ENCODE measurements around the gene DENND1A.
A peak's percentile ranks its signal among the peaks of the same experiment; 100 is the strongest.
"Not testable (repeated sequence)": the region's sequence is repeated elsewhere in the genome, so short reads cannot be mapped to it uniquely, and the experiment has no call there.

The DENND1A gene

DNA sequence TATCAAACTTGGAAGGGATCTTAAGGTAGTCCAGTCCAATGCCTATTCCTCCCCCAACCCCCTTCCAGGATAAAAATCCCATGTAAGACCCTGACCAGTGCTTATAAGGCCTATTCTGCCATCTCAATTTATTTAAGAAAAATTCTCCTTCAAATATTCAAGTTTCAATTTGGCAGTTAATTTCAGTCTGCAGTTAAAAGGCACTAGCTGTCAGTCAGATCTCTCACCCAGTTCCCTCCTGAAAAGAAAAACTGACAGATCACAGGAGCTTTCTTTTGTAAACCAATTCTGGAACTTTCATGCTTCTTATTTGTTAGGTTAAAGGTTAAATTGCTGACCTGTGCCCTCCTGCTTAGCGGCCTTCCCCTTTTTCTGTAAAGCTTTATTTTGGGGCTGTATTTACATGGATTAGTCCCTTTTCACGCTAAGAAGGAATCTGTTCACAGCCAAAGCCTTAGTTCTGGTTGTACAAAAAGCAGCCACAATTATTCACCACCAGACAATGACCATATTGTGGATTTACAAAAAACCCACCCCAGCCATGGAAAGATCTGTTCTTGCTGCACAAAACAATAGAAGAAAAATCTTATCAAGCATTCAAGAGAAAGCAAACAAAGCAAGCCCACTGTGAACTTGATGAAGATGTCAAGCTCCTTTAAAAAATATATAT lies 68.7 kb downstream of the DENND1A start:
- DNase-seq = no peak

DNA sequence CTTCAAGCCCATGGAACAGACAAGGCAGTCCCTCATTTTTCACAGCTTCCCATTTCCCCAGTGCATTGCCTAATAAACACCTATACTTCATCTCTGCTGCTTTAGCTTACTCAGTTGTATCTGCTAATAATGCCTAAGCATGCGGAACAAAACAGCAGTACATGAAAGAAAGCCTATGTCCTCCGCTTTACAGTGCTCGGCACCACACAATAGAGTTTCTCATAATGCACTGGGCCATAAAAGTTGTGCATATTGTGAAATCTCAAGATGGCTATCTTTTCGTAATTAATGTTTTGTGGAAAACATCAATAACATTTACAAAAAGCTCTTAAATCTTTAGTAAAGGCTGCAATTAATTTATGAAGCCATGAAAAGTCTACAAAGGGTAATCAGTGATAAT lies 69.3 kb downstream of the DENND1A start:
- DNase-seq = peak; percentile 31 to 64

DNA sequence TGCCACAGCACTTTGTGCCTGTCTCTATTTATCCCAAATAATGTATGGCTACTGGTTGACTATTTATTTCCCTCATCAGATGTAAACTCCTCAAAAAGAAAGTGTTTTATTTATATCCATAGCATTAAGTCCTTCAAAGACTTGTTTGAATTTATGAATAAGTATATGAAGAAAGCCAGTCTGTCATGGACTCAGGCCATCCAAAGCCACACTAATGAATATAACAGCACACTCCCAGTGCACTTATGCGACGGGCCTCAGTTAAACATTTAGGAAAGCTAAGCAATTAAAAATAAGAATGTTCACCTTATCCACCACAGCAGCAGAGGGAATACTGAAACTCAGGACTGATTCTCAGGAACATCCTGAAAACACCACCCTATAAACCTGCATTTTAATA lies 77.5 kb downstream of the DENND1A start:
- DNase-seq = no peak

DNA sequence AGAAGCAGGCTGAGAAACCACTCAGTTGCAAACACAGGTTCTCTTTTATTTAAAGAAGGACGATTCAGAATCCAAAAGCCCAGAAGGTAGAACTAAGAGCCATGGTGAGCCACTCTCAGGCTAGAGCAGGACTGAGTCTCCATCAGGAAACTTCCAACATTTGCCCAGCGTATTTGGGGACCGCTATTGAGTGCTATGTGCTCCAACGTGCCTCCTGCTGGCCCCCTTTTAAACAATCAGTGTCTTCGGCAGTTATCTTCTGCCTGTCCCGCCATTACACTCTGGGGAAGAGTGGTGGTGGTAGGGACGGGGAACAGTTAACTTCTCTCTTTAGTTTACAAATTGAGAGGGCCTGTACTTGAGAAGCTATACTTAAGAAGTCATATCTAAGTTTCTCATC lies 78.1 kb downstream of the DENND1A start:
- no peak for DNase-seq

DNA sequence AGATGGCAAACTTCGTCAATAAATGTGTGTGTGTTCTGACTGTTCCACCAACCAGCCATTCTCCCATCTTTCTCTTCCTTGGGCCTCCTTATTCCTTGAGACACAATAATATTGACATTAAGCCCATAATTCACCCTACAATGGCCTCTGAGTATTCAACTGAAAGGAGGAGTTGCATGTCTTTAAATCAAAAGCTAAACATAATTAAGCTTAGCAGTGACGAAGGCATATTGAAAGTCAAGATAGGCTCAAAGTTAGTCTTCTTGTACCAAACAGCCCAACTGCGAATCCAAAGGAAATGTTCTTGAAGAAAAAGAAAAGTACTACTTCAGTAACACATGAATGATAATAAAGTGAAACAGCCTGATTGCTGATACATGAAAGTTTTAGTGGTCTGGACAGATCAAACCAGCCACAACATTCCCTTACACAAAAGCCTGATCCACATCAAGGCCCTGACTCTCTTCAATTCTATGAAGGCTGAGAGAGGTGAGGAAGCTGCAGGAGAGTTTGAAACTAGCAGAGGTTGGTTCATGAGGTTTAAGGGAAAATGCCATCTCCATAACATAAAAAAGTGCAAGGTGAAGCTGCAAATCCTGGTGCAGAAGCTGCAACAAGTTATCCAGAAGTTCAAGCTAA lies 81.4 kb downstream of the DENND1A start:
- no peak for DNase-seq

DNA sequence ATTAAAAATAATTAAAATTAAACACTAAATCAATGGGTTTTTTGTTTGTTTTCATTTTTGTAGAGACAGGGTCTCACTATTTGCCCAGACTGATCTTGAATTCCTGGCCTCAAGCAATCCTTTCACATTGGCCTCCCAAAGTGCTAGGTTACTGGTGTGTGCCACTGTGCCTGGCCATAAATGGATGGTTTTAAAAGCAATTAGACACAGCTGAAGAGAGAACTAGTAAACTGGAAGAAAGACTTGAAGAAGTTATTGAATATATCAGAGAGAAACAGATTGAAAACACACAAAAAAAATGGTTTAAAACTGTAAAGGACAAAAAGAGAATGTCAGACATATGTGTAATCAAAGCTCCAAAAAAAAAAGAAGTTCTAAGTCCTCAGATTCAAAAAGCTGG lies 83.0 kb downstream of the DENND1A start:
- DNase-seq = no peak

DNA sequence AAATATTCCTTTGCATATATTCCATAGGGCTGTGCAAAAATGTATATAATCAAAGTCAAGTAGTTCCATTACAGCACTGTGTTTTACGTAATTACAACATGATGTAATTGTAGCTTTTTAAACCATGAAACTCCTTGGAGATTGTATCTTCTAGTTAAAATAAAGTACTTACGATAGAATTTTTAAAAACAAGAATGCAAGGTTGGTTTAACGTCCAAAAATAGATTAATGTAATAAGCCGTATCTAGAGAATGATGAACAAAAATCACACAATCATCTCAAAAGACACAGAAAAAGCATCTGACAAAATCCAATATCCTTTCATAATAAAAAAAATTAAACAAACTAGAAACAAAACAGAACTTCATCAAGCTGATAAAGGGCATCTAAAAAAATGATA lies 86.2 kb downstream of the DENND1A start:
- DNase-seq = no peak

DNA sequence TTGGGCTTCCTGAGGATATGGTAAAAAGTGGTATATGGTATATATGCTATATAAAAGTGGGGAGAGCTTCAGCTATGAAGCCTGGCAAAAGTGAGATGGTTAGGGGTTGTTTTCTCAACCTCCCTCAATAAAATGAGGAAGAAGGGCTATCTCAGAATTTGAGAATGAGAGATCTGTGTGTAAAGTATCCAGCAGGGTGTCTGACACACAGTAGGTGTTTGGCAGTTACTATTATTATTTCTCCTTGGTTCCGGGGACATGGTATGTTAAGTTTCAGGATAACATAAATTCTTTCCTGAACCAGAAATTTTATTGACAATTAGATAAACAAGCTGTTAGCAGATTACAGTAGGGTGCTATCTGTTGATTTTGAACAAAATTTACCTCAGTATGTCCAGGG lies 94.1 kb downstream of the DENND1A start:
- no peak for DNase-seq

DNA sequence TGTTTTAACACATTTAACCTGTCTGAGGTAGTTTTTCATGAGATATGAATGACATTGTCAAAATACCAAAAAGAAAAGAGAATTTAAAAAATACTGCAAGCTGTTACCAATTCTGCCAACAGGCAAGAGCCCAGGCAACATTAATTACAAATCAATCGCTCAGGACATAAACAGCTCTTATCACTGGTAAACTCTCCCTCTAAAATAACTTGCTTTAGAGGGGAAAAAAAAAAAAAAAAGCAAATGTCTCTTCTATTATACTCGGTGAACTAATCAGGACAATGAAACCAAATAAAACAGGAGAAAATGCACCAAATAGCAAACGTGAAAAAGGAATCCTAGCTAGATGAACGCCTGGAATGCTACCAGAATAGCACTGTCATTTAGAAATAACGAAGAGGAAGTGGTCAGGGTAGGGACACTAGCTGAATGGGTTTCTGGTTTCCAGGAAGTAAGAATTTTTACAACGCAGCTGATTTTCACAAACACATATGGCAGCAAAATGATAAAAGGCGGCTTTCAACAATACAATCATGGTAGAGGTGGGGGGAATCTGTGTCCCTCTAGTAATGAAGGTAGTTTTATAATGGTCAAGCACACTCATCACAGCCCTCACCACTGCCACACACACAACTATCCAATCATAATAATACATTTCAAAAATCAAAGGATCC lies 94.9 kb downstream of the DENND1A start:
- no peak for DNase-seq

DNA sequence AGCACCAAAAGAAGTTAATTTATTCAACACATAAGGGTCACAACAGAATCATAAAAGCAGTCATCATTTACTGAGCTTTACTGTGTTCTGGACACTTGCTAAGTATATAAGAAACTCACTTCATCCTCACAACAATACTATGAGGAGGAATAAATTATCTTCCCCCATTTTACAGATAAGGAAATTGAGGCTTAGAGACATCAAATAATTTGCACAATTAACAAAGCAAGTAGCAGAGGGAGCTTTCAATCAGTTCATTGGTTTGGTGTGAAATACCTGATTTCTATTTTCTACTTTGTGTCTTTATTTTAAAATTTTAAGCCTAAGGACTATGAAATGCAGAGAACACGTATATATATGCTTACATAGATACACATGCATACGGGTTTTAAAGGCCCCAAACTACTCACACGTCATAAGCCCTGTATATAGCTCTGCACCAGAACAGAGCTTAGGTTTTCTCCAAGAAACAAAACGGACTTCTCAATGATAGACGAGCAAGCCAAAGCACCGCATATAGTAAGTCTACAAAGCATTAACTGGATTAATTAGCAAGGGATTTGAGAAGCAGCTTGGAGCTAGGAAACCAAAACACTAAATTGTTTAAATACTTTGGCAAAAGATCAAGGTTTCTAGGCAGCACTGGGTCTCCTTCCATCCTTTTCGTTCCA lies 95.6 kb downstream of the DENND1A start:
- no peak for DNase-seq

DNA sequence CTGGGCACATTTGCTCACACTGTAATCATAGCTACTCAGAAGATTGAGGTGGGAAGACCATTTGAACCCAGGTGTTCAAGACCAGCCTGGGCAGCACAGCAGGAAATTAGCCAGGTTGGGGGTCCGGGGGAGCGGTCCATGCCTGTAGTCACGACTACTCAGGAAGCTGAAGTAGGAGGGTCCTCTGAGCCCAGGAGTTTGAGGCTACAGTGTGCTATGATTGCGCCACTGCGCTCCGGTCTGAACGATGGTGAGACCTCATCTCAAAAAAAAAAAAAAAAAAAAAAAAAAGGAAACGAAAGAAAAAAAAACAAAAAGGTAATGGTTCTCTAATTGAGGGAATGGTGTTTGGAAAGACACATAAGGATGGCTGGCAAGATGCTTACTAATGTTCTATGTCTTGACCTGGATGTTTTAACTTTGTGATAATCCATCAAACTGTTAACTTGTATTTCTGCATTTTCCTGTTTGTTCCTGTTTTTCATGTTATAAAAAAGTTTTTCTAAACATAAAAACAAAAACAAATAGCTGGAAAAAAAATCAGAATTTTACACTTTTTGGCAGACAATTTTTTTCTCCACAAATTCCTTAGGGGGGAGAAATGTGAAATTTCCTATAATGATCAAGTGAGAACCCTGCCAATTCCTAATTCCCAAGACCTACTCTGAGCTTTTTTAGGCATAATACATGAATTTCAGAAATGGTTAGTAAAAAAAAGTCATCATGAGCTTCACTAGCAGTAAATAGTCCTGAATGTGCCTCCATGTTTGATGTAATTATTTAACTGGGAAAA lies 96.9 kb downstream of the DENND1A start:
- no peak for DNase-seq

DNA sequence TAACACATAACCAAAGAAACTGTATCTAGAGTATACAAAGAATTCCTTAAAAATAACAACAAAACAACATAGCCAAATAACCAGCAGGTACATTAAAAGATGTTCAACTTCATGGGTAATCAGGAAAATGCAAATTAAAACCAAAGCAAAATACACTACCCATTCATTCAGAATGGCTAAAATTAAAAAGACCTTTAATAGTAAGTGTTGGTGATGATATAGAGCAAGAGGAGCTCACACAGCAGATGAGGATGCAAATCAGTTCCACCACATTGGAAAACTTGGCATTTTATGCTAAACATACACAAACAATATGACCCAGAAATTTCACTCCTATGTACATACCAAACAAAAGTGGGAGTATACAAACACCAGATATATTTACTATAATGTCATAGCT lies 97.8 kb downstream of the DENND1A start:
- no peak for DNase-seq

DNA sequence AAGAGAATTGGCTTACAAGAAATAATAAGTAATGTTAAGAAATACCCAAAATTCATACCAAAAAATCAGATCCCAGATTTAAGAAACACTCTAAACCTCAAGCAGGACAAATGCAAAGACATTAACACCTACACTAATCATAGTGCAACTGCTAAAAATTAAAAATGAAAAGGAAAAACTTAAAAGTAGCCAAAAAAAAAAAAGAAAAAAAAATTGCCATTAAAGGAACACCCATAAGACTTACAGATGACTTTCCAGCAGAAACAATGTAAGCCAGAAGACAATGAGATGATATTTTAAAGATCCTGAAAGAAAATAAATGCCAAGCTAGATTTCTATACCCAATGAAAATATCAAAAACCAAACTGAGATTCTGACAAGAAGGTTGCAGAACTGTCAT lies 101.5 kb downstream of the DENND1A start:
- no peak for DNase-seq

DNA sequence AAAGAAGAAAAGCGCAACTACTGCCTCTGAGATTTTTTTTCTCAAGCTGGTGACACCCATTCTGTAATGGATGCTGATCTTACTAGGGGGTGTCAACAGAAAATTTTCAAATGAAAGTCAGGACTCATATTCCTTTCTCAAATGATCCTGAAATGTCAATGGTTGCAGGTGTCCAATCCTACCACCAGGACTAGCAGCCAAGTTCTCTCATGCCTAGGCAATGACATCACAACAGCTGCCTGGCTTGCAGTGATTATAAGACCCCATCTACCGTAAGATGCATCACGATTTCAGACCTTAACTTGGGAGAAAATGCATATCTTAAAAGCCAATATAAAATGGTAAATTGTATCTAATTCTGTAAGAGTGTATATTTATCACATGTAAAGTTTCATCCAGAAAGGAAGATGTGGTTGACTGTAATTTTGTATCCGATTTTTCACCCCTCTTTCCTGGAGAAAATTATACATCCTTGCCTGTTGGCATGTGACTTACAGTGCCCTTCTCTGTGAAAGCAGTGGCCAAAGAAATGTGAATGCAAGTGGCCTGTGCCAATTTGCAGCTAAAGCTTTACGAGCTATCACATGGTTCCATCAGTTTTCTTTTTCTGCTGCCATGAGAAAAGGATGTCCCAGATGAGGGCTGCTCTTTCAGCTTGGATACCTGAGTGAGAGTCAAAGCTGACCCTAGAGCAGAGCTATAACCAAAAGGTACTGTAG lies 104.4 kb downstream of the DENND1A start:
- no peak for DNase-seq

DNA sequence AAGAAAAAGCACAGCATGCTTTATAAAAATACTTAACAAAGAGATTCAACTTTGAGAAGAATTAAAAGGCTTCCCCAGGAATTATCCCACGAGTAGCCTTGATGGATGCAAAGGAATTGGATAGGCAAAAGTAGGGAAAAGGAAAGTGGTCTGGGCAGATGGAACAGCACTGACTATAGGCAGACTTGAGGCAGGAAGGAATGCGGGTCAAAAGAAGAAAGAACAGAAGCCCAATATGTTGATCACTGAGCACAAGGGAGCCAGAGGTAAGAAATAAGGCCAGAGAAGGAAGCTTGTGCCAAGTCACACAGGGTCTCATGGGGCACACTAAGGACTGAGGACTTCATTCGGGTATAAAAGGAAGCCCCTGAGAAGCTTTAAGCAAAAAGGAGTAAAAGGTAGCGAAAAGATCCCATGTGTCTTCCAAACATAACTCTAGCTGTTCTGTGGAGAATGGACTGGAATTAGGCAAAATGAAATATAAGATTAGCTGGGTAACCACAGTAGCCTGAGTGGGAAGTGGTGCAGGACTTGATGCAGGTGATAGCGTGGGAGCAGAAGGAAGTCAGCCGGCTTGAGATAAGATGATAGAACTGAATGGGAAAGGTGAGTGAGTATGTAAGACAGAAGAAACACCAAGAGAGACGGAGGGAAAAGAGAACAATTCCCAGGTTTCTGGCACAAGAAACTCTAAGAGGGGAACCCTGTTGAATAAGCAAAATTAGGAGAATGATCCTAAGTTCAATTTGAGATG lies 106.6 kb downstream of the DENND1A start:
- DNase-seq = no peak

DNA sequence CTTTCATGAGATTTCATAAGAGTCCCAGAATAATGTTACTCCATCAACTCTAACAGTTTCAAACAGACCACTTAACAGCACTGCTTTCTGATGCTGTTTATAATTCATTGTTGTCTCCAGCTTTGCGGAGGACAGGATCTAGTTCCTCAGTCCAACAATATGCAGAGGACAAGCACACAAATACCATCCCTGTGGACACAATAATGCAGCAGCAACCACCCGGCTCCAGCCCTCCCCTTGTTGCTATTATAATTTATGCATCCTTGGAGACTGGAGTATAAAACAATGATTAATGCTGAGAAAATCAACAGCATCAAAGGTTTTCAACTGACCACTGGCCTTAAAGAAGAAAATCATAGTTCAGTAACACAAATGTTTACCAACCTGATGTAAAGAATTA lies 108.3 kb downstream of the DENND1A start:
- DNase-seq = no peak

DNA sequence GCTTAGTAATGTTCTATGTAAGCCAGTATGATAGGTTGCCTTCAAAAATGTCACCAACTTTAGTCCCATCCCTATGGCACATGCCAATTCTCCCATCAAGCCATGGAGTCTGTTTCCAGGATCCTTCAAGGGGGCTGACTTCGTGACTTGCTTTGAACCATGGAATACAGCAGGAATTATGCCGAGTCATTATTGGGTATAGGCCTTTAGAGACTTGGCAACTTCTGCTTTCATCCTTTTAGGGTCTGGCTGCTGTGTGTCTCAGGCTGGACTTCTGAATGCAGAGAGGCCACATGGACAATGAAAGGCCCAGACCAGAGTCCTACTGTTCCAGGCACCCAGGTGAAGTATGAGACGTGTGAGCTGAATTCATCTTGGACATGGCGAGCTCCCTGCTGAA lies 109.8 kb downstream of the DENND1A start:
- DNase-seq = no peak

DNA sequence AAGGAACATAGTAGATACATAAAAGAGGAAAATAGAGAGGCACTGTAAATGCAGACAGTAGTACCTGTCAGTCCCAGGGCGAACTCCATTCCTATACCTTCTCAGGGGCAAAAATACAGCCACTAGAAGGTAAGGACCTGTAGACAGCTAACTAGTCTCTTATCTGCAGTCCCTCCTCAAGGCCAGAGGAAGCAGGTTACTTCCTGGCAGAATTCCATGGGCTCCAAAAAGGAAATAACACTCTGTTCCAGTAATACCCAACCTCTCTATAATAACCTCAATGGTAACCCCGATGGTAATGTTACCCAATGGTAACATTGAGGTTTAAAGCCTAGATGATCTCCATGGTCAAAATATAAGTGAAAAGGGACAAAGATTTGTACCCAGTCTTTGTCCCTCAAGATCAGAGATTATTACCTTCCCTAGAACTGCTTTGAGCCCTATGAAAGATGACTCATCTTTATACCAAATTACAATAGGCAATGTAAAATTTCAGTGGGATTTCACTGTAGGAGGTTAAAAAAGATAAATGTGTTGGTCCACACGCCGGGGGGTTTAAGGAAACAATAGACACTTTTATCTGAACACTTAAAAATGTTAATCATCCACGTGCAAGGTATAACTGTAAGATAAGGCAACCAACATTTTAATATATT lies 113.0 kb downstream of the DENND1A start:
- DNase-seq = no peak

DNA sequence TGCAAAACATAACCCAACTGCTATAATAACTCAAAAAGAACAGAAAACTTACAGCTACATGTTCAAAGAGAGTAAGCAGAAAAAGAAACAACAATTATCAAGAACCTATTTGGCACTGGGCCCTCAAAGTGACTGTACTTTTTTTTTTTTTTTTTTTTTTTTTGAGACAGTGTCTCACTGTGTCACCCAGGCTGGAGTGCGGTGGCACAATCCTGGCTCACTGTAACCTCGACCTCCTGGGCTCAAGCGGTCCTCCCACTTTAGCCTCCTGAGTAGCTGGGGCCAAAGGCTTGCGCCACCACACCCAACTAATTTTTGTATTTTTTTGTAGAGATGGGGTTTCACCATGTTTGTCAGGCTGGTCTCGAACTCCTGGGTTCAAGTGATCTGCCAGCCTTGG lies 114.1 kb downstream of the DENND1A start:
- DNase-seq = not testable (repeated sequence)

DNA sequence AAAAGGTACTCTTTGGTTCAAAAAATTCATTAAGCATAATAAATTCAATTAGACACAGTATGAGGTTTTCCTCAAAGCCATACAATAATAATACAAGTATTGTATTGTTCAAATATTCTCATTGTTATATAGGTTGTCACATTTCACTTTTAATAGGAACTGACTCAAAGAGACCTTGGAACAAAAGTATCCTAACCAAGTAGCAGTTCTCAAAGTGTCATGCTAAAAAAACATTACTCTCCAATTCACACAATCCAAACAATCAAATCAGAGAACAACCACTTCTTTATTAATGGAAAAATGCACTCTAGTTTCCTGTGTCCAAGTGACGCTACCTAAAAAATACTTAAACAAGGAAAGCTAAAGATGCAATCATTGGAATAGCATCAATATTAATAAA lies 115.4 kb downstream of the DENND1A start:
- DNase-seq = no peak

DNA sequence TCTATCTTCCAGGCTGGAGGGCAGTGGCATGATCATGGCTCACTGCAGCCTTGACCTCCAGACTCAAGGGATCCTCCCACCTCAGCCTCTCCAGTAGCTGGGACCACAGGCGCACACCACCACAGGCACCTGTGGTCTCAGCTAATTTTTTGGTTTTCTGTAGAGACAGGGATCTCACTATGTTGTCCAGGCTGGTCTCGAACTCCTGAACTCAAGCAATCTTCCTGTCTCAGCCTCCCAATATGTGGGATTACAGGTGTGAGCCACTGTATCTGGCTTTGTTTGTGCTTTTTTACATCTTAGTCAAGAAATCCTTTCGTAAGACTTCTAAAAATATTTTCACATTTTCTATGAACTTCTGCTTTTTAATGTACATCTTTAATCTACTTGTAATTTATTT lies 116.9 kb downstream of the DENND1A start:
- no peak for DNase-seq
